T-helper 17 cell (primary cell): ENCODE results near the gene ADAMTSL1. TPM values are rescaled to one million over a fixed set of nuclear protein-coding genes. Genes with fewer than 3 reads are reported as not detected.
"Not testable (repeated sequence)": the region's sequence is repeated elsewhere in the genome, so short reads cannot be mapped to it uniquely, and the experiment has no call there.

Experiments used
- ATAC-seq: fragments of 150-1000 bp; cut with Tn5 transposase; 2 replicates; pipeline ENCODE4 v1.10.0; 2021; ENCODE audit warnings: mild to moderate bottlenecking, moderate library complexity
- DNase-seq, 3 donors: peaks; one replicate each; pipeline versions ENCODE4 v3.0.0 to v3.0.0-alpha.2; 2020 to 2021
- H3K9me3 ChIP-seq: one replicate; pipeline ENCODE4 v1.7.0; 2013; ENCODE audit warnings: low read length, mild to moderate bottlenecking; ENCODE audit not compliant: control insufficient read depth, poor library complexity, severe bottlenecking
- H3K27ac Mint-ChIP-seq: one replicate; pipeline ENCODE4 v1.8.0; 2022; ENCODE audit warnings: mild to moderate bottlenecking, moderate library complexity, mixed read lengths
- H3K27me3 Mint-ChIP-seq: one replicate; pipeline ENCODE4 v1.8.0; 2022; ENCODE audit warnings: mixed read lengths
- H3K36me3 Mint-ChIP-seq: one replicate; pipeline ENCODE4 v1.8.0; 2022; ENCODE audit warnings: low read depth, mixed read lengths
- H3K4me1 Mint-ChIP-seq: one replicate; pipeline ENCODE4 v1.8.0; 2022; ENCODE audit warnings: mild to moderate bottlenecking, mixed read lengths
- H3K4me3 Mint-ChIP-seq: one replicate; pipeline ENCODE4 v1.8.0; 2022; ENCODE audit warnings: mild to moderate bottlenecking, moderate library complexity, mixed read lengths
- total RNA-seq, 4 donors: library from RNA in 2 of 4; stranded (reverse) in 2 of 4; gene quantifications; one replicate each; pipeline ENCODE4 v1.2.3 and lab custom pipeline; 2022 to 2026

The ADAMTSL1 gene
- total RNA-seq, 2 donors from 2014 or later, result not detected

- DNase-seq (no peak), ATAC-seq (no peak)
- no peak overlapping the region for H3K4me3 Mint-ChIP-seq
- no peaks in the 10 kb centered on the region for H3K36me3 Mint-ChIP-seq
- no peaks in the 10 kb centered on the region for H3K4me1 Mint-ChIP-seq
- no peaks in the 10 kb centered on the region for H3K27me3 Mint-ChIP-seq
- no peak overlapping the region for H3K27ac Mint-ChIP-seq
- H3K9me3 ChIP-seq, result no peaks in the 10 kb centered on the region
Measured at GRCh38 chr9:18925880-18926279, 451.9 kb downstream of the ADAMTSL1 start.

- DNase-seq (no peak), ATAC-seq (no peak)
- no peaks in the 10 kb centered on the region for H3K9me3 ChIP-seq
- no peak overlapping the region for H3K4me3 Mint-ChIP-seq
- no peaks in the 10 kb centered on the region for H3K36me3 Mint-ChIP-seq
- no peaks in the 10 kb centered on the region for H3K4me1 Mint-ChIP-seq
- no peak overlapping the region for H3K27ac Mint-ChIP-seq
- H3K27me3 Mint-ChIP-seq, result no peaks in the 10 kb centered on the region
Measured at GRCh38 chr9:18926513-18926912, 452.6 kb downstream of the ADAMTSL1 start.

GRCh38 chr9:18928711-18929110 is 454.8 kb downstream of the ADAMTSL1 start:
- H3K9me3 ChIP-seq, result no peaks in the 10 kb centered on the region
- H3K4me3 Mint-ChIP-seq, result no peak overlapping the region
- no peaks in the 10 kb centered on the region for H3K36me3 Mint-ChIP-seq
- no peak for DNase-seq
- H3K27me3 Mint-ChIP-seq, result peaks cover 5% of the 10 kb centered on the region
- H3K4me1 Mint-ChIP-seq, result no peaks in the 10 kb centered on the region
- ATAC-seq, result no peak
- no peak overlapping the region for H3K27ac Mint-ChIP-seq

- ATAC-seq, H3K4me3 Mint-ChIP-seq, H3K36me3 Mint-ChIP-seq, H3K27ac Mint-ChIP-seq, H3K9me3 ChIP-seq, H3K4me1 Mint-ChIP-seq, H3K27me3 Mint-ChIP-seq, DNase-seq: not testable (repeated sequence)
Measured at GRCh38 chr9:18930611-18931010, 456.7 kb downstream of the ADAMTSL1 start.

GRCh38 chr9:18935541-18935940 is 461.6 kb downstream of the ADAMTSL1 start:
- ATAC-seq (no peak), DNase-seq (no peak)
- Mint-ChIP-seq H3K4me3 (no peak overlapping the region), H3K4me1 (no peaks in the 10 kb centered on the region), H3K27ac (no peak overlapping the region), H3K27me3 (peaks cover 29% of the 10 kb centered on the region), H3K36me3 (no peaks in the 10 kb centered on the region)
- no peaks in the 10 kb centered on the region for H3K9me3 ChIP-seq

GRCh38 chr9:18936094-18936871 is 462.3 kb downstream of the ADAMTSL1 start:
- no peaks in the 10 kb centered on the region for H3K4me1 Mint-ChIP-seq
- ATAC-seq (no peak), DNase-seq (no peak)
- peaks cover 29% of the 10 kb centered on the region for H3K27me3 Mint-ChIP-seq
- H3K4me3 Mint-ChIP-seq, result no peak overlapping the region
- no peak overlapping the region for H3K27ac Mint-ChIP-seq
- no peaks in the 10 kb centered on the region for H3K36me3 Mint-ChIP-seq
- no peaks in the 10 kb centered on the region for H3K9me3 ChIP-seq

GRCh38 chr9:18939943-18940342 is 466.0 kb downstream of the ADAMTSL1 start:
- no peak for DNase-seq
- Mint-ChIP-seq H3K27me3 (peaks cover 34% of the 10 kb centered on the region), H3K4me1 (no peaks in the 10 kb centered on the region), H3K27ac (no peak overlapping the region), H3K36me3 (no peaks in the 10 kb centered on the region), H3K4me3 (no peak overlapping the region)
- no peak for ATAC-seq
- H3K9me3 ChIP-seq, result no peaks in the 10 kb centered on the region

- no peak overlapping the region for H3K27ac Mint-ChIP-seq
- DNase-seq, result no peak
- ATAC-seq, result no peak
- H3K27me3 Mint-ChIP-seq, result peaks cover 24% of the 10 kb centered on the region
- no peaks in the 10 kb centered on the region for H3K9me3 ChIP-seq
- no peaks in the 10 kb centered on the region for H3K36me3 Mint-ChIP-seq
- no peaks in the 10 kb centered on the region for H3K4me1 Mint-ChIP-seq
- H3K4me3 Mint-ChIP-seq, result no peak overlapping the region
Measured at GRCh38 chr9:18941060-18941740, 467.2 kb downstream of the ADAMTSL1 start.

GRCh38 chr9:18942801-18943200 is 468.8 kb downstream of the ADAMTSL1 start:
- DNase-seq (no peak), ATAC-seq (no peak)
- Mint-ChIP-seq H3K27ac (no peak overlapping the region), H3K36me3 (no peaks in the 10 kb centered on the region), H3K4me3 (no peak overlapping the region), H3K27me3 (peaks cover 15% of the 10 kb centered on the region), H3K4me1 (no peaks in the 10 kb centered on the region)
- no peaks in the 10 kb centered on the region for H3K9me3 ChIP-seq

- Mint-ChIP-seq H3K4me3 (no peak overlapping the region), H3K27me3 (peaks cover 22% of the 10 kb centered on the region), H3K4me1 (no peaks in the 10 kb centered on the region), H3K36me3 (no peaks in the 10 kb centered on the region), H3K27ac (no peak overlapping the region)
- DNase-seq, result no peak
- H3K9me3 ChIP-seq, result no peaks in the 10 kb centered on the region
- ATAC-seq, result no peak
Measured at GRCh38 chr9:18947892-18948339, 474.0 kb downstream of the ADAMTSL1 start.

GRCh38 chr9:18951936-18952335 is 478.0 kb downstream of the ADAMTSL1 start:
- no peaks in the 10 kb centered on the region for H3K36me3 Mint-ChIP-seq
- no peak overlapping the region for H3K4me3 Mint-ChIP-seq
- H3K27me3 Mint-ChIP-seq, result peaks cover 35% of the 10 kb centered on the region
- no peaks in the 10 kb centered on the region for H3K9me3 ChIP-seq
- H3K27ac Mint-ChIP-seq, result no peak overlapping the region
- DNase-seq (no peak), ATAC-seq (no peak)
- peaks cover 3% of the 10 kb centered on the region for H3K4me1 Mint-ChIP-seq

- no peak for DNase-seq
- peaks cover 51% of the 10 kb centered on the region for H3K27me3 Mint-ChIP-seq
- no peaks in the 10 kb centered on the region for H3K9me3 ChIP-seq
- no peaks in the 10 kb centered on the region for H3K36me3 Mint-ChIP-seq
- no peak overlapping the region for H3K27ac Mint-ChIP-seq
- no peak for ATAC-seq
- no peak overlapping the region for H3K4me3 Mint-ChIP-seq
- H3K4me1 Mint-ChIP-seq, result peaks cover 3% of the 10 kb centered on the region
Measured at GRCh38 chr9:18955626-18956025, 481.7 kb downstream of the ADAMTSL1 start.
